ENCODE measurements around the gene MOB2.

The MOB2 gene

DNA sequence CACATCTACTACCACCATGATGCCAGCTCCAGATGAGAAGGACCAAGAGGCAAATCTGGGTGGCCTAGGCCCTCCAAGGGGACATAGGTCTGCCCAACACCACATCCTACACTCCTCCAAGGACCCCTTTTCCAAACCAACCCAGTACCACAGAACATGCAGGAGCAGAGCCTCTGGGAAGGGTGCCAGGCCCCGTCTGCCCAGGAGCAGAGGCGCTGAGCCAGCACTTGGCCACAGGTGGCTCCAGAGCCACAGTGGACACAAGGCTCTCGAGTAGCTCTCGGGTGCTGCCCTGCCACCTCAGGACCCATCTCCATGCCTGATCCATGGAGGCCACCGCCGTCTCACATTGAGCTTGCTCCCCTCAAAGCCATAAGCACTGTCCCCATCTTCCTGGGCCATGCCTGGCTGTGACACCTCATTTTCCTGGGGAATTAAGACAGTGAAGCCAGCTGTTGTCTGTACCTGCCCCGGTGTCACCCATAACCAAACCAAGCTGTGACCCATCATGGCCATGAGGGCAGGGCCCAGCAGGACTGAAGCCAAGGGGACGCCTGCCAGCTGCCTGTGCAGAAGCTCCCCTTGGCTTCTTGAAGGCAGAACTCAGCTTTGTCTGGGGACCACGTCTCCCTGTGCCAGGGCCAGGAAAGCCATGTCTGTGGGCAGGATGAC lies 7.4 kb downstream of the MOB2 start:
- DNase-seq (ENCODE audit: low spot score): no peak
- in situ Hi-C loops (cut with MboI; ENCODE audit: low pct_unique_long_range_greater_than_20kb, low sequenced_read_pairs, unreplicated experiment): no loop called here
- TF ChIP-seq, protein P1, sequence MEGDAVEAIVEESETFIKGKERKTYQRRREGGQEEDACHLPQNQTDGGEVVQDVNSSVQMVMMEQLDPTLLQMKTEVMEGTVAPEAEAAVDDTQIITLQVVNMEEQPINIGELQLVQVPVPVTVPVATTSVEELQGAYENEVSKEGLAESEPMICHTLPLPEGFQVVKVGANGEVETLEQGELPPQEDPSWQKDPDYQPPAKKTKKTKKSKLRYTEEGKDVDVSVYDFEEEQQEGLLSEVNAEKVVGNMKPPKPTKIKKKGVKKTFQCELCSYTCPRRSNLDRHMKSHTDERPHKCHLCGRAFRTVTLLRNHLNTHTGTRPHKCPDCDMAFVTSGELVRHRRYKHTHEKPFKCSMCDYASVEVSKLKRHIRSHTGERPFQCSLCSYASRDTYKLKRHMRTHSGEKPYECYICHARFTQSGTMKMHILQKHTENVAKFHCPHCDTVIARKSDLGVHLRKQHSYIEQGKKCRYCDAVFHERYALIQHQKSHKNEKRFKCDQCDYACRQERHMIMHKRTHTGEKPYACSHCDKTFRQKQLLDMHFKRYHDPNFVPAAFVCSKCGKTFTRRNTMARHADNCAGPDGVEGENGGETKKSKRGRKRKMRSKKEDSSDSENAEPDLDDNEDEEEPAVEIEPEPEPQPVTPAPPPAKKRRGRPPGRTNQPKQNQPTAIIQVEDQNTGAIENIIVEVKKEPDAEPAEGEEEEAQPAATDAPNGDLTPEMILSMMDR (IDR thresholded peaks at IDR 0.05; ENCODE audit: extremely low read depth, insufficient read depth, missing control alignments): no peak

DNA sequence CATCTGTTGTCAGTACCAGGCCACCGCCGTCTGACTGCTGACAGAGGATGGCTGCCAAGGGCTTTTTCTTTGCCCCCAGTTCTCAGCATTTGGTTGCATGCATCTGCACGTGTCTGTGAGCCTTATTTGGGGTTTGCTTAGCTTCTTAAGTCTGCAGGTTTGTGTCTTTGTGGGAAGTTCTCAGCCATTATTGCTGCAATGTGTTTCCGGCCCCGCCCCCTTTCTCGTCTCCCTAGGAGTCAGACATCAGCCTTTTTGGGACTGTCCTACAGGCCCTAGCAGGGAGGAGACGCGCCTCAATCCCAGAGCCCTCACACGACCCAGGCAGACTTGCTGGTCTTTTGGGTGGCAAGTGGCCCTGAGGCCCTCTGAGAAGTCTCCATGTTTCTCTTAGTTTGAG lies 8.0 kb downstream of the MOB2 start:
- DNase-seq (ENCODE audit: low spot score): no peak
- in situ Hi-C loops (cut with MboI; ENCODE audit: low pct_unique_long_range_greater_than_20kb, low sequenced_read_pairs, unreplicated experiment): no loop called here
- TF ChIP-seq, protein P1 (IDR thresholded peaks at IDR 0.05; ENCODE audit: extremely low read depth, insufficient read depth, missing control alignments): no peak

DNA sequence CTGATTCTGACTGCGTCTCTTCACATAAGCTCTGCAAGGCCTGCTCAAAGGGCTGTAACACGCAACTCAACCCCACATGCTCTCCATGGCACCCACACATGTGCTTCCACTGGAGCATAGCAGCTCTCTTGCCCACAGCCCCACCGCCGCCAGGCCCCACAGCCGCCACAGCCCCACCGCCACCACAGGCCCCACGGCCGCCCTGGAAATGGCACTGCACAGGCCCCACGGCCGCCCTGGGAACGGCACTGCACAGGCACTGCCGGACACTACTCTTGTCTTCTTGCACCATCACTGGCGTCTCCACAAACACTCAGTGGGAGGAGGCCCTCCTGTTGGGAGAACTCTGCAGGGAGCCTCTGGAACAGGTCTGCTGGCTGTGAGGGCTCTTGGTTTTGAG lies 8.6 kb downstream of the MOB2 start:
- DNase-seq (ENCODE audit: low spot score): no peak
- in situ Hi-C loops (cut with MboI; ENCODE audit: low pct_unique_long_range_greater_than_20kb, low sequenced_read_pairs, unreplicated experiment): no loop called here
- TF ChIP-seq, protein P1 (IDR thresholded peaks at IDR 0.05; ENCODE audit: extremely low read depth, insufficient read depth, missing control alignments): no peak

DNA sequence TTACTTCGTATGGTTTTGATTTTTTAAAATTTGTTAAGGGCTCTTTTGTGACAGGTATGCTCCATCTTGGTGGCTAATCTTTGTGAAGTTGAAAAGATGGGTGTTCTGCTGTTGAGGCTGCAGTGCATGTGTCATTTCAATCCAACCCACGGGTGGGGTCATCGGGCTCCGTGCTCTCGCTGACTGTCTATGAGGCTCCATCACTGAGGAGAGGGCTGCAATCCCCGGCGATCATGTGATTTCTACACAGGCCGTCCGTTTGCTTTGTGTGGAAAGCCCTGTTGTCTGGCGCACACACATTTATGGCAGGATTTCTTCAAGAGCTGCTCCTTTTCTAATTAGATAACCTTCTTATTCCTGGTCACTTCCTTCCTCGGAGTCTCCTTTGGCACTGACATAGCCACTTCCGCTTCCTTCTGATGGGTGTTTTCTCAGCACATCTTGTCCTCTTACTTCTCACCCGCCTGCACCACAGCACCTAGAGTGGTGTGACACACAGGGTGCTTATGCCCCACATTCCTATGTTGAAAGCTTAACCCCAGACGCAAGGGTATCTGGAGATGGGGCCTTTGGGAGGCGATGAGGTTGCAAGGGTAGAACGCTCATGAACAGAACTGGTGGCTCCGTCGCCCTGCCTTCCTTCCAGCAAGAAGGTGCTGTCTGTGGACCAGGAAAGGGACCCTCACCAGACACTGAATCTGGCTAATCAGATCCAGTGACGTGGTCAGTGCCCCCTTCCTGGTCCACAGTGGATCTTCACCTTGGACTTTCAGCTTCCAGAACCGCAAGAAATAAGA lies 9.4 kb downstream of the MOB2 start:
- no peak for DNase-seq (ENCODE audit: low spot score)
- TF ChIP-seq, protein P1 (IDR thresholded peaks at IDR 0.05; ENCODE audit: extremely low read depth, insufficient read depth, missing control alignments): no peak
- in situ Hi-C loops (cut with MboI; ENCODE audit: low pct_unique_long_range_greater_than_20kb, low sequenced_read_pairs, unreplicated experiment): no loop called here

DNA sequence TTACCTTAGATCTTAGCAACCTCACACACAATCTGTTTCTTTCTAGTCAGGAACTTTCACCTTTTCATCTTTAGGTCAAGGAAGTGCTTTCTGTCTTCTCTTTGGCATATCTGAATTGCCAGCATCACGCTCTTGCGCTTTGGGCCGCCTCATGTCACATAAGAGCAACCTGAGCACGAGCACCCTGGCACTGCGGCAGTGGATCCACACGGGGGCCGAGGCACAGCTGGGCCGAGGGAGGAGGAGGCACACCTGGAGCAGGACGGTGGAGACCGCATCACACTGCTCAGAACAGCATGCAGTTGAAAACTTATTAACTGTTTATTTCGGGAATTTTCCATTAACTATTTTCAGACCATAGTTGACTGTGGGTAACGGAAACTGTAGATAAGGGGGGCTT lies 10.7 kb downstream of the MOB2 start:
- TF ChIP-seq, protein P1 (IDR thresholded peaks at IDR 0.05; ENCODE audit: extremely low read depth, insufficient read depth, missing control alignments): no peak
- DNase-seq (ENCODE audit: low spot score): no peak
- in situ Hi-C loops (cut with MboI; ENCODE audit: low pct_unique_long_range_greater_than_20kb, low sequenced_read_pairs, unreplicated experiment): no loop called here

DNA sequence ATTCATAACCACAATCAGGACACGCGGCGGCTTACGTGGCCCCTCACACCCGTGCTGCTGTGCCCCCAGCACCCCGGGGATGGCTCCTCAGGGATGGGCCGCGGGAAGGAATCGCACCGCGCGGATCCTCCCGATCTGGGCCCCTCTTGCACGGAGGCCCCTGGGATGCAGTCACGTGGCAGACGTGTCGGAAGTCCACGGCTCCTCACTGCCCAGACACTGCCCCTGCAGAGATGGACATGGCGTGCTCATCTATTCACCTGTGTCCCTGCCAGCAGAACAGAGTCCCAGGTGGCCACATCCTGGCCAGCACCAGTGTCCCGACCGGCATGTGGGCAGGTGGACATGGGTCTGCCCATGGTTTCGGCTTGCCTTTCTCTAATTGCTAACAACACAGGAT lies 12.8 kb downstream of the MOB2 start:
- TF ChIP-seq, protein P1 (IDR thresholded peaks at IDR 0.05; ENCODE audit: extremely low read depth, insufficient read depth, missing control alignments): no peak
- in situ Hi-C loops (cut with MboI; ENCODE audit: low pct_unique_long_range_greater_than_20kb, low sequenced_read_pairs, unreplicated experiment): no loop called here
- no peak for DNase-seq (ENCODE audit: low spot score)

Measured in GM13977 (cell line).